NCI-H2196 (cell line): ENCODE measurements around the gene PLPP6.

Source experiments
- DNase-seq: peaks from one replicate; lab custom pipeline; 2025; ENCODE audit not compliant: unreplicated experiment; lab: John Stamatoyannopoulos, UW

The PLPP6 gene

DNA sequence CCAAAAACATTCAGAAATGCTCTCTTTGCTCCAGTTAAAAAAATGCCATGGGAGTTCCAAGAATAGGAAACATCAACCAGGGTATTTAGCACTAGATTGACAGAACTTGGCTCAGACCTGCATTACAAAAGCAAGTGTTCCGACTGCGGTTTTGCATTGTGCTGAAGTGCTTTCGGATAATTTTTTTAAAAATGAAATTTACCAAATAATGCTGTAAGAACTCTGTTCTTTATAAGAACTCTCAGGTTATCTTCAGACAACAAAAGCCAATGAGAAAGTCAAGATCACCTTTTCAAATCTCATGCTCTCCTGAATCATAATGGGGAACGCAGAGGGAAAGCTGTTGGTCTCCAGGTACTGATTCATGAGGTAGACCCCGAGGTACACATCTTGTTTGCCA is 483 bp upstream of the PLPP6 start:
- DNase-seq: no peak

DNA sequence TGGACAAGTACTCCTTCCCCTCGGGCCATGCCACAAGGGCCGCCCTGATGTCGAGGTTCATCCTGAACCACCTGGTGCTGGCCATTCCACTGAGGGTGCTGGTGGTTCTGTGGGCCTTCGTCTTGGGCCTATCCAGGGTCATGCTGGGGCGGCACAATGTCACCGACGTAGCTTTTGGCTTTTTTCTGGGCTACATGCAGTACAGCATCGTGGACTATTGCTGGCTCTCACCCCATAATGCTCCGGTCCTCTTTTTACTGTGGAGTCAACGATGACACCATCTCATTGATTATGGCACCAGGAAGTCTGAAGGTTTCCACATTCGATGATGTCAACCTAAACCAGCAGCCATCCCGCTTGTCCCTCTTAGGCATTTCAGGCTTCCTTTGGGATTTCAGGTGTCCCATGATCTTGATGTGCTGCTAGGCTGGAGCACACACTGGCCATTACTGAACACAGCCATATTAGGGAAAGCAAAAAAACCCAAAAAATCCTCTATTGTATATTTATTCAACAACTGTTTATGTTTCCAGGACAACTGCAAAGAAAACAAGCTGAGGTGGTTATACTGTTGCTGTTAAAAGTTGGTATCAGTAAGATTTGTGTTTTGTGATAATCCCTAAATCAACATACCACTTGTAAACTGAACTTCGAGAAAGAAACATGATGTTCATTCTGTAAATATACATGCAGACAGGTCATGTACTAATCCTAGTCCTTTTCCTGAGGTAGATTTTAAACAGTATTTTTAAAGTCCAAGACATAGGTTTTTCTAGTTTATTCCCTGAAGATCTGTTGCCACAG is 1.1 kb downstream of the PLPP6 start:
- DNase-seq: peak; percentile 66

DNA sequence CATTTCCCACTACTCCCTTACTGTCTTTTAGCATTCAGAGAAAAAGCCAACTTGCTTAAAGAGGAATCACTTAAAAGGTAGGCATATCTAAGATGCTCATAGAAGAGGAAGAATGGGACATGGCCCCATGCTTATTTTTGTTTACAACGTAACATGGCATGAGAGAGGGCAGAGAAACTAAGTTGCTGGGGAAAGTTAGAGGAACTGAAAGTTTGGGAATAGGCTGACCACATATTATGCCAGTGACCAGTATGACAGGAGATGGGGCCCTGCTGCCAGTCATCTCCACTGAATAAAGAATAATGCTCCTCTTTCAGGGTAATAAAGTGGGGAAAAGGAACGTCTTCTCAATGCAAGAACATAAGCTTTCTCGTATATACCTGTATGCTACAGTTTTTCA is 1.9 kb downstream of the PLPP6 start:
- DNase-seq: no peak

DNA sequence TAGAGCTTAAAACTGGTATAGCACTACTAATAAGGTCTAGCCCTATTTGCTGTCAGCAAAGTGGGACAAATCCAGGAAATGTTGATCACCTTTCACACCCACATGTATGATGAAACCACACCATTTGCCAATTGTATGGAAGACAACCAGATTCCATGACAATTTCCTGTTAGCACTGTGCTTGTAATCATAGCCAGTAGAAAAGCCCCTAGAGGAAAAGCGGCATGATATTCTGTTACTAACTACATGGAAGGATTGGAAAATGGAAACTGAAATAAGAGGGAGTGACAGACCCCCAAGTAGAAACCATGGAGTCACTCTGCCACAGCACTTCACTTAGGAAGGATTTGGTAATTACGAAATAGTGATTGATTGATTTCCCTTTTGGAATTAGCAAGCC is 3.3 kb downstream of the PLPP6 start:
- DNase-seq: peak; percentile 65

DNA sequence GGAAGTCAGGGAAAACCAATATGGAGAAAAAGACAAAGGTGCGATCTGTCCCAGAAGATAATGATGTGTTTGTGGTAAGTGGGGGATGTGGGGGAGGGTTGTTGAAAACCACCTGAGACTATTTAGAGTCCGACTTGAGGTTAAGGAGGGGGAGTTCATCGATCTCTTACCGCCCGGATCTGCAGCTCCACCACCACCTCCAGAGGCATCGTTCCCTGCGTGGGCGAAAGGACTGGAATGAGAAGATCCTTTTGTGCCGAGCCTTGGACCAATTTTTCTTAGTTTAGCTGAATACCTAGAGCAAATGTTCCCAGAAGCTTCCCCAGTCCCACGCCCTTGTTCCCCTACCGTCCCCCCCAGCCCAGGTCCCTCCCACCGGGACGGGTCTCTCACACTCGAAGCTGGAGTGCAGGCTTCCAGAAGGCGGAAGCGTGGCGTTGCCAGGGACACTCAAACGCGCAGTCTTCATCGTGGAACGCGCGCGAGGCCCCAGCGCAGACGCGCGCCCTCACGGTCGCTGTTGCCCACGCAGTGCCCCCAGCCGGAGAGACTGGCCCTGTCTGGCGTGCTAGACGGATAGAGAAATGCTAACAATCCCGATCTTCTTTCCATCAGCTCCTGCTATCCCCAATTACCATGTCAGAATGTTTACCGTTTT is 4.1 kb downstream of the PLPP6 start, which contains the start of gene SPATA6L:
TSS of gene SPATA6L (minus strand) at position 439 of the 658 bp plus-strand sequence. CDS start at position 209, 230 bp downstream.
- DNase-seq: peak; percentile 78

DNA sequence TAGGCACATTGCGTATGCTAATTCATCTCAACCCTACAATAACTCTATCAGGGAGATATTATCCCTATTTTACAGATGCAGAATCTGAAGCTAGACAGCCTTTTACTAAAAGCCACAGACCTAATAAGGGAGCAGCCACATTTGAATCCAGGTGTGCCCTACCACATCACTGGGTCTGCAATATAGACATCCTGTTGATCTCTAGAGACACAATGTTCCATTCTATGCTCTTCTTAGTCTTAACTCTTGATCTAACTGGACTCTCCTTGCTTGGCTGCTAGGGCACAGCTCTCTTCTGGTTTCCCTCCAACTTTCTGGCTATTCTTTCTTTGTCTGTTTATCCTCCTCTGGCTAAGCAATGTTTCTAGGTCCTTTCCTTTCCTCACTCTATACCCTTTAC is 5.6 kb downstream of the PLPP6 start:
- no peak for DNase-seq

DNA sequence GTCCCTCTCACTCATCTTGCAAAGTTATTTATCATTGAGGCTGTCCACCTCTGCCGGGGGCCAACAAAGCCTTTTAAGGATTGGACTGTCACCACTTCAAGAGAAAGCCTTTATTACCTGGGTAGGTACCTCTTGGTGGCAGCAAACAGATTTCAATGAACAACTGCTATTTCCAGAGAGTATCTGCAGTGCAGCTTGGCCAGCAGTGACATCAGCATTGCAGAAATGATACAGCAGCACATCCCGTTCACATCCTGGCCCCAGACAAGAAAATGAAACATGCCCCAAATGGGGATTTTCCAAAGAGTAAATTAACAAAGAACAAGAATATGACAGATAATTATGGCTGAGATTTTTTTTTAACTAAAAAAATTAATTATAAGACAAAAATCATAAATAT is 6.5 kb downstream of the PLPP6 start:
- DNase-seq: no peak

DNA sequence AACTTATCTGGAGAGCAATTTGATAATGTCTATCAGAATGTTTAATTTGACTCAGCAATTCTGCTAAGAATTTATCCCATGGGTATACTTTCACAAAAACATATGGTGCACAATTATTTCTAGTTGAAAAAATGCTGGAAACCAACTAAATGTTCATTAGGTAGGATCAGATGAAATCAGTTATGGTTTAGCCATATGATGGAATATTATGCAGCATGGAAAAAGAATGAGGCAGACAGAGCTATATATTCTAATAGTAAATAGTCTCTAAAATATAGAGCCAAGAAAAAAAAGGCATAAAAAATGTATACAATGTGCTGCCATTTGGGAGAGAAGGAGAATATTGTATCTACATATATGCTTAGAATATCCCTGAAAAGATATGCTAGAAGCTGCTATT is 7.8 kb downstream of the PLPP6 start:
- no peak for DNase-seq

DNA sequence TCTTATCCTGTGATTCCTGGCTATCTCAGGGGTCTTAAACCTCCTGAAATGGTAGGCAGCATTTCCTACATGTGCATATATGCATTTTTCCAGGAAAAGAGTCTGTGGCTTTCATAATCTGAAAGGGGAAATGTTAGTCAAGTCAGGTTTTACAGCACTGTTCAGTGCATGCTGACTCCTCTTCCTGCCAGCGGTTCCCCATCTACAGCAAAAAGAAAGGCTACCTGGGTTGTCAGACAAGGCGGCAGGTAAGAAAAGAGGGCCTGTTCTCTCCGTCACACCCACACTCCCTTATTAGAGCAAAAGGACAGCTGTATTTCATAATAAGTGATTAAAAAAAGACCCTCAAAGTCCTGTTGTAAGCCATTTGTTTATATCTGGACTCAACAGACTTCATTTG is 8.5 kb downstream of the PLPP6 start:
- no peak for DNase-seq

DNA sequence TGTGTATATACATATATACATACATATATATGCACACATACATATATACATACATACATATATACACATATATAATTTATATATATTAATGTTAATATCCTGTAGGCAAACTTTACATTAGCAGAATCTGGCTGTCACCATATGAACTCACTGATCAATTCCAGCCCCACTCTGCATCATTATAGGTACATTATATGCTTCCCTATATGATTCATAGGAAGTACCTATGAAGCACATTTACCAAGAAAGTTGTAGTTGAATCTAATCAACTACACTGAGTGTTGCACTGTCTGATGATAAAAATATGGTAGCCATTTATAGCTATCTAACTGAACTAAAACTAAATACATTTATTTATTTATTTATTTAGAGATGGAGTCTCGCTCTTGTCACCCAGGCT is 9.6 kb downstream of the PLPP6 start:
- no peak for DNase-seq

DNA sequence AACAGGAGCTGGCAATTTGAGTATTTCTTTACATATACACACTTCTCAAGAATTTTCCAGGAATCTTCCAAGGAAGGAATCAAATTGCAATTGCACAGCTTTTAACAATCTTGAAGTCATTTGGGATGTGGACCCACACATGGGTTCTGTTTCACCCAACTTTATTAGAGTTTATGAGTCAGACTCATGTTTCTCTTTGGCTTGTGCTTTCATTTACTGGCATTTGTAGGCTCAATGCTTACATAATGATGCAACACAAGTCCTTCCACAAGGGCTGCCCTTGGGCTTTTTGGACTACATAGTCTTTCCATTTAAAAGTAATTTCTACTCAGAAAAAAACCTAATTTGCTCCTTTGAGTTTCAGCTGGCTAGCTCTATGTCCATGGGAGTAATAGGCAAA is 12.7 kb downstream of the PLPP6 start:
- no peak for DNase-seq

DNA sequence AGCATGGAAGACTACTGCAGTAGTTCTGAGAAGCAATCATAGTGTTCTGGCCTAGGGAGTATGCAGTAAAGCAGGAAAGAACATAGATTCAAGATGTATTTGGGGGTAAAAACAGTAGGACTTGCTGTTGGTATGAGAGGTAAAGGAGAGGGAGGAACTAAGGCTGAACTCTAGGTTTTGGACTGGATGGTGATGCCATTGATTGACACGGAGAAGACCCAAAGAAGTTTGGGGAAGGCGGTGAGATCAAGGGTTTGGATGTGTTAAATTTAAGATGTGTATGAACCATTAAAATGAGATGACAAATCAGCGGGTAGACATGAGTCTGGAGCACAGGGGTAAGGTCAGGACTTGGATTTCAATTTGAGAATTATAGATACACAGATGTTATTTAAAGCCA is 15.3 kb downstream of the PLPP6 start:
- DNase-seq: no peak

DNA sequence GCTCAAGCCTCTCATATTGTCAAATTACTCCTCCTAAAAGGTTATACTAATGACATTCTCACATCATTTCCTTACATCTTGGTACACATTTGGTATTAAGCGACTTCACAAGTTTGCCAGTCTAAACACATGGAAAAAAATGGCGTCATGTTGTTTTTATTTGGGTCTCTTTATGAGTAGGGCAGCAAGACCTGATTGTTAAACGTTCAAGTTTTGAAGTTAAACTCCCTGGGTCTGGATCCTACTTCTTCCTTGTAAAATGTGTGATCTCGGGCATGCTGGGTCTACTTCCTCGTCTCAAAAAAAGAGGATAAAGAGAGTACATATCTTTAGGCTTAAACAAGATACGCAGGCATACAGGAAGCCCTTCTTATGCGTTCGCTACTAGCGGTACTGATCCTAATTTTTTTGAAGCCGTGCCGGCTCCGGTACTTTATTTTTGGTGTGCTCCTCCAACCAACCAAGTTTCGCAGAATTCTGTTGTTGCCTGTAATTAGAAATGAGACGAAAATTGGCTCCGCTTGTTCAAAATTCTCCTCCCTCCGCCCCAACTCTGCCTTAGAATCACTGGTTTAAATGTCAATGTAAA is 16.7 kb downstream of the PLPP6 start:
- peak; percentile 67 for DNase-seq

DNA sequence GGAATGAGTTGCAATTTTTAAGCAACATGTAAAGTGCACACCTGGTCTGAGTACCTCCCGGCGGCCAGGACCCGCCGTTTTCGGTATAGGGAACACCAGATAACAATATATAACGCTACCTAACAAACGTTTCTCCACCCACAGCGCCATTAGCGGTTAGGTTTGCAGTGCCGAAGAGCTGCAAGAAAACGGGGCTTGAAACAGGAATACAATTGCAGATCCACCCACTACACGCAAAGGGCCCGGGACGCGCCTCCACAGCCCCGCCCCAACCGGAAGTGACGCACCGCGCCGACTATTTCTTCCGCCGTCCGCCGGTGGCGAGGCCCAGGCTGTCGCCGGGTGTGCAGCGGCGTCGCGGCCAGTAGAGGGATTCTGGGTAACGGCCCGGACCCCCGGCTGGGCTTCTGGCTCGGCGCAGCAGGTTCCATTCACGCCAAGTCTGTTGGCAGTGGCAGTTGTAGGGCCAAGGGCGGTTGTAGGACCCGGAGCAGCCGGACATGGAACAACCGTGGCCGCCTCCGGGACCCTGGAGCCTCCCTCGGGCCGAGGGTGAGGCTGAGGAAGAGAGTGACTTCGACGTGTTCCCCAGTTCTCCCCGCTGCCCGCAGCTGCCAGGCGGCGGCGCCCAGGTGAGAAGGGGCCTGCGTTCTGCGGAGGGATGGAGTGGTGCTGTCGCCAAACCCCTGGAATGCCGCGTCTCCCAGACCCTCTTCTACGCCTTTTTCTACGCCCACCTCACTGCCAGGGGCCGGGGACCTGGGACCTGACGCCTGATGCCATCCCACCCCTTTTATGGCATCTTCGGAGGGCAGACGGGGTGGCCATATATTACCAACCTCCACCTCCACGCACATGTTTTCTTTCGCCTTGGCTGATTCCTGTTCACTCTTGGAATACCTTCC is 17.4 kb downstream of the PLPP6 start, which contains the start of gene CDC37L1:
TSS of gene CDC37L1 (plus strand) at position 302 of the 905 bp plus-strand sequence. CDS start at position 501, 199 bp downstream.
- DNase-seq: peak; percentile 100

DNA sequence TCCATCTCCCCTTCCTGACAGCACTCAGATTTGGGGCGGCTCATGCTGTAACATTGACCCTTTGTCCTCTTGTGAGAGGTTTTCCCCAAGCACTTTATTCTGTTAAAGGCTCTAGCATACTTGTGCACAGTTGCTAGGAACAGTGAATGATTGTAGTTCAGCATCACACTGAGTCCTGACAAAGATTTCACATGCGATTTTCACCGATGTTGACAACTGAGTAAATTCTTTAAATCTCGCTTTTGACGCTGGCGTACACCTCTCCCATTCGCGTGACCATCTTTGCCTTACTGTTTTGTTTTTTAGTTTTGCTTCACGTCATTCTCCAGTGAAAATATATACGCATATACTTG is 18.1 kb downstream of the PLPP6 start:
- DNase-seq: no peak

DNA sequence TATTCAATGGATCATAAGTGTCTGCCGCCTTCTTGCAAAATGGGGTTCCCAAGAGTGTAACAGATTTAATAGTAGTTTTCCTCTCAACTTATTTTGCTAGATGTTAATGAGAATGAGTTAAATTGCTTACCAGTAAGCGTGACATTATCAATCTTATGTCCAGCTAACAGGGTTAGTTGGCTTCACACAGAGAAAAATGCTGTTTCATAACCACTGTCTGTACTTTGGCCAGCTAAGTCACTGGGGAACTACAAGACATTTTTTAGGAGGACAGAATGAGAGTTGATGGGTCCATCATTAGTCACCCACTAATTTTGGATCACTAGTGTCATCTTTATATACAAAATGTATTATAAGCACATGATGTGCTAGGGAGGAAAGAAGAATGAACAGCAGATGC is 18.7 kb downstream of the PLPP6 start:
- no peak for DNase-seq

DNA sequence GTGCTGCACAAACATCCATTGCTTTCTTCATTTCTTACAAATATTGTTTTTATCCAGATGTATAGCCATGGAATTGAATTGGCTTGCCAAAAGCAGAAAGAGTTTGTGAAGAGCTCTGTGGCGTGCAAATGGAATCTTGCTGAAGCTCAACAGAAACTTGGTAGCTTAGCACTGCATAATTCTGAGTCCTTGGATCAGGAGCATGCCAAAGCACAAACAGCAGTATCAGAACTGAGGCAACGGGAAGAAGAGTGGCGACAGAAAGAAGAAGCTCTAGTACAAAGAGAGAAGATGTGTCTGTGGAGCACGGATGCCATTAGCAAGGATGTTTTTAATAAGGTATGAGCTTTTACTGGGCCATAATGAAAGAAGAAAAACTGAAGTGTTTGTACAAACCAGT is 22.7 kb downstream of the PLPP6 start:
- no peak for DNase-seq

DNA sequence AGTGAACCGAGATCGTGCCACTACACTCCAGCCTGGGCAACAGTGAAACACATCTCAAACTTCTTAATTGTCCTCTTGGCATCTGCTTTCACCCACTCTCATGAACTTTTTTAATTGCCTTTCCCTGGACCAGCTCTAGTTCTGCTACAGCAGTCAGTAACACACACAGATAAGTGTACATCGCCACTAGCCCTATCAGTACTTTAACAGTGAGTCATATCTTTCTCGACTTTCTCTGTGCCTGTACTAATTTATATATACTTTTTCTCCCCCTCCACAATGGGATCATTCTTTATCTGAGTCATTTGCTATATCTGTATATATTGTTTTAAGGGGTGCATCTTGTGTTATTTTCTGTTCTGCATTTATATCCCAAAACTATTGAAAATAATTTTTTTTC is 24.0 kb downstream of the PLPP6 start:
- no peak for DNase-seq

DNA sequence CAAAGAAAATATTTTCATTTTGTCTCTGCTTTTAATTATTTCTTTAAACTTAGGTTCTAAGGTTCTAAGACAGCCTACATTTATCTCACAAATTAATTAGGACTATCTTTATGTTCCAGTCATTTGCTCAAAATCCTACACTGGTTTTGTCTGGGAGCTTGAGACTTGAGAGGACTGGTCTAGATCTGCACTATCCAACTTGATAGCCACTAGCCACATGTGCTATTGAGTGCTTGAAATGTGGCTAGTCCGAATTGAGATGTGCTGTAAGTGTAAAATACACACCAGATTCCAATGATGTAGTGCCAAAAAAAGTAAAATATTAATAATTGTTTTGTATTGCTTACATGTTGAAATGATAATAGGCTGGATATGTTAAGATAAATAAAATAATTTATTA is 24.5 kb downstream of the PLPP6 start:
- no peak for DNase-seq

DNA sequence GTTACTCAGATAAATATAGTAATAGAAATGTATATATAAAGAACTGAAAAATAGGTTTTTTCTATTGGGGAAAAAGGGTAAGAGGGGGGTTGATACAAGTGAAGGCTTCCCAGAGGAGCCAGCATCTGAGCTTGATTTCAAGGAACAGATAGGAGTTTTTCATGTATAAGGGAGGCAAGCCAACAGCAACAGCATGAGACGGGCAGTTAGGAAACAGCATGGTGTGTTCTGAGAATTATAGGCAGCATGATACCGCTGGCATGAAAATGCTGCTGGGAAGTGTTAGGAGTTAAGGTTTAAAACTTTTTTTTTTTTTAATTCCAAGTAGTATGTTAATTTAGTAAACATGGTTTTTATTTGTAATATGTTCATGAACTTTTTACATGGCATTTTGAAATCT is 26.9 kb downstream of the PLPP6 start:
- no peak for DNase-seq

DNA sequence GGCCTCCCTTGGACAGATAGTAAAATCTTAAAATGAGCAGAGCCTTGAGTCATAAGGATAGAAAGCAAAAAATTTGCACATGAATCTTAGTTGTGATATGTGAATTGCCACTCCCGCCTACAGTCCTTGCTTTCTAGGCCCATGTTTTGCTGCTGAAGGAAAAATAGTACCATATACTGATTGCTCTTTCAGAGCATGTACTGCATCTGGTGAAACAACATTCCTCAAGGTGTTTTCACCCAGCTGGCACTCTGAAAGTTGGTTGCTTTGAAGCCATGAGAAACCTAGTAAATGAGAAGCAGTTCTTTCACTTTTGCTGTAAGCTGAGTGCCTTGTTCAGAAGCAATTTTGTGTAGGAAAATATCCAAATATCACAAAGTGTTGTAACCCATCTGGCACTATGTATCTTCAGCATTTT is 27.6 kb downstream of the PLPP6 start:
- no peak for DNase-seq
